HEK293 (cell line): Measurements from ENCODE around the gene TBX10.

Experiments used
- CTCF ChIA-PET: fragments of 350-600 bp; formaldehyde crosslinking; extraction: SDS; loops from one replicate; lab custom pipeline; 2021; ENCODE audit warnings: antibody characterized with exemption; lab: Yijun Ruan, JAX
- POLR2A ChIA-PET: fragments of 300-600 bp; formaldehyde crosslinking; extraction: SDS; loops from one replicate; lab custom pipeline; 2020; ENCODE audit warnings: antibody characterized with exemption, inconsistent platforms; lab: Yijun Ruan, JAX
- H3K27ac ChIP-seq: fragments of 200-500 bp; sonication (Bioruptor generic); 2 replicates; pipeline ENCODE4 v1.5.1; 2014; ENCODE audit warnings: low read depth, low read length, control low read depth, inconsistent platforms; ENCODE audit errors: extremely low read depth
- H3K36me3 ChIP-seq, 2 experiments: fragments of 200-500 bp in 1 of 2; sonication (Bioruptor generic) in 1 of 2; 1 replicate in 1 of 2; 2 replicates in 1 of 2; pipeline ENCODE4 v1.5.1; 2014 to 2017; ENCODE audit warnings: inconsistent platforms in 2 of 2, low read length in 2 of 2; ENCODE audit not compliant: control insufficient read depth in 2 of 2, insufficient read depth in 1 of 2
- H3K4me1 ChIP-seq: fragments of 200-500 bp; sonication (Bioruptor generic); 2 replicates; pipeline ENCODE4 v1.5.1; 2014; ENCODE audit warnings: mild to moderate bottlenecking, low read length, inconsistent platforms; ENCODE audit not compliant: control insufficient read depth, insufficient read depth
- H3K4me3 ChIP-seq: 2 replicates; pipeline ENCODE4 v1.5.1; 2011; ENCODE audit warnings: low read depth, mild to moderate bottlenecking, control low read depth, low read length, moderate library complexity
- H3K9me3 ChIP-seq: fragments of 200-500 bp; sonication (Bioruptor generic); 2 replicates; pipeline ENCODE4 v1.5.1; 2014; ENCODE audit warnings: low read depth, low read length, inconsistent platforms; ENCODE audit not compliant: control insufficient read depth, insufficient read depth
- BCL11B ChIP-seq: fragments of 450-650 bp; formaldehyde crosslinking; IDR thresholded peaks from 2 replicates; pipeline ENCODE4 v1.5.1; 2016; ENCODE audit warnings: low read depth, missing biosample characterization, missing genetic modification characterization
- GFI1B ChIP-seq: fragments of 450-650 bp; formaldehyde crosslinking; IDR thresholded peaks from 2 replicates; pipeline ENCODE4 v1.5.1; 2016; ENCODE audit warnings: missing biosample characterization, missing genetic modification characterization
- GLIS2 ChIP-seq: fragments of 450-650 bp; formaldehyde crosslinking; IDR thresholded peaks from 2 replicates; pipeline ENCODE4 v1.5.1; 2016; ENCODE audit warnings: missing biosample characterization, missing genetic modification characterization
- IKZF3 ChIP-seq: fragments of 450-650 bp; IDR thresholded peaks from 2 replicates; pipeline ENCODE4 v1.5.0; 2018; ENCODE audit warnings: missing biosample characterization, mild to moderate bottlenecking, missing genetic modification characterization, moderate library complexity
- MEIS1 ChIP-seq: sonication (generic); formaldehyde crosslinking; IDR thresholded peaks from 2 replicates; pipeline ENCODE4 v1.8.1; 2022; ENCODE audit warnings: missing genetic modification reagents, mild to moderate bottlenecking, borderline replicate concordance
- PBX3 ChIP-seq: sonication (generic); formaldehyde crosslinking; IDR thresholded peaks from 2 replicates; pipeline ENCODE4 v1.8.1; 2022; ENCODE audit warnings: mild to moderate bottlenecking, moderate library complexity, missing genetic modification reagents
- PRDM6 ChIP-seq: fragments of 450-650 bp; formaldehyde crosslinking; IDR thresholded peaks from 2 replicates; pipeline ENCODE4 v1.5.1; 2017; ENCODE audit warnings: missing biosample characterization, missing genetic modification characterization
- ZBTB26 ChIP-seq: fragments of 450-650 bp; formaldehyde crosslinking; optimal IDR thresholded peaks from 2 replicates; pipeline ENCODE3; 2016; ENCODE audit warnings: missing biosample characterization, mild to moderate bottlenecking, missing genetic modification characterization
- ZBTB44 ChIP-seq: fragments of 450-650 bp; IDR thresholded peaks from 2 replicates; pipeline ENCODE4 v1.5.1; 2018; ENCODE audit warnings: missing biosample characterization, mild to moderate bottlenecking, missing genetic modification characterization
- ZBTB6 ChIP-seq: fragments of 450-650 bp; formaldehyde crosslinking; IDR thresholded peaks from 2 replicates; pipeline ENCODE4 v1.5.1; 2017; ENCODE audit warnings: missing biosample characterization, missing genetic modification characterization
- ZBTB8A ChIP-seq: fragments of 450-650 bp; formaldehyde crosslinking; IDR thresholded peaks from 2 replicates; pipeline ENCODE4 v1.5.1; 2016; ENCODE audit warnings: missing biosample characterization, missing genetic modification characterization
- ZNF16 ChIP-seq: fragments of 450-650 bp; formaldehyde crosslinking; IDR thresholded peaks from 2 replicates; pipeline ENCODE4 v1.5.1; 2016; ENCODE audit warnings: low read depth, missing biosample characterization, missing genetic modification characterization
- ZNF24 ChIP-seq: fragments of 450-650 bp; formaldehyde crosslinking; IDR thresholded peaks from 2 replicates; pipeline ENCODE4 v1.5.1; 2016; ENCODE audit warnings: missing biosample characterization, missing genetic modification characterization
- ZNF362 ChIP-seq: fragments of 450-650 bp; formaldehyde crosslinking; IDR thresholded peaks from 2 replicates; pipeline ENCODE4 v1.5.1; 2016; ENCODE audit warnings: missing biosample characterization, missing genetic modification characterization
- ZNF391 ChIP-seq: fragments of 450-650 bp; formaldehyde crosslinking; IDR thresholded peaks from 2 replicates; pipeline ENCODE4 v1.5.1; 2016; ENCODE audit warnings: low read depth, missing biosample characterization, missing genetic modification characterization, borderline replicate concordance
- ZNF404 ChIP-seq: fragments of 450-650 bp; formaldehyde crosslinking; IDR thresholded peaks from 2 replicates; pipeline ENCODE4 v1.5.1; 2017; ENCODE audit warnings: missing biosample characterization, missing genetic modification characterization
- ZNF488 ChIP-seq: fragments of 450-650 bp; formaldehyde crosslinking; IDR thresholded peaks from 2 replicates; pipeline ENCODE4 v1.5.1; 2016; ENCODE audit warnings: missing biosample characterization, missing genetic modification characterization
- ZNF521 ChIP-seq: fragments of 450-650 bp; formaldehyde crosslinking; IDR thresholded peaks from 2 replicates; pipeline ENCODE4 v1.5.1; 2017; ENCODE audit warnings: missing biosample characterization, mild to moderate bottlenecking, missing genetic modification characterization
- ZNF529 ChIP-seq: fragments of 450-650 bp; formaldehyde crosslinking; IDR thresholded peaks from 2 replicates; pipeline ENCODE4 v1.5.1; 2017; ENCODE audit warnings: missing genetic modification characterization, missing biosample characterization; ENCODE audit not compliant: insufficient replicate concordance
- ZNF549 ChIP-seq: fragments of 450-650 bp; IDR thresholded peaks from 2 replicates; pipeline ENCODE4 v1.5.1; 2018; ENCODE audit warnings: missing biosample characterization, missing genetic modification characterization, mild to moderate bottlenecking, inconsistent platforms, moderate library complexity
- ZNF555 ChIP-seq: fragments of 450-650 bp; formaldehyde crosslinking; conservative IDR thresholded peaks from 2 replicates; pipeline ENCODE4 v1.5.1; 2017; ENCODE audit warnings: missing biosample characterization, mild to moderate bottlenecking, missing genetic modification characterization, inconsistent platforms
- ZNF610 ChIP-seq: fragments of 450-650 bp; formaldehyde crosslinking; IDR thresholded peaks from 2 replicates; pipeline ENCODE4 v1.5.1; 2016; ENCODE audit warnings: missing biosample characterization, missing genetic modification characterization, borderline replicate concordance
- ZNF629 ChIP-seq: fragments of 450-650 bp; formaldehyde crosslinking; IDR thresholded peaks from 2 replicates; pipeline ENCODE4 v1.5.1; 2017; ENCODE audit warnings: missing biosample characterization, missing genetic modification characterization
- ZNF660 ChIP-seq: fragments of 450-650 bp; IDR thresholded peaks from 2 replicates; pipeline ENCODE4 v1.5.1; 2018; ENCODE audit warnings: missing biosample characterization, mild to moderate bottlenecking, missing genetic modification characterization
- ZNF692 ChIP-seq: fragments of 450-650 bp; formaldehyde crosslinking; IDR thresholded peaks from 2 replicates; pipeline ENCODE4 v1.5.1; 2016; ENCODE audit warnings: missing biosample characterization, missing genetic modification characterization

Gene TBX10

GRCh38 chr11:67583247-67584204 lies 56.0 kb downstream of the TBX10 start, which contains the start of gene GSTP1:
Gene GSTP1 (plus strand): TSS chr11:67583812. CDS start chr11:67583844, 32 bp downstream.
- Histone ChIP-seq H3K9me3 (no peaks in the 10 kb centered on the region), H3K36me3 (peaks cover 0 to 36% of the 10 kb centered on the region in 2 experiments; a peak in 1 of 3 replicates), H3K27ac (peak within 1 kb of the TSS; percentile 66; the same call in 1 of the 2 replicates), H3K4me1 (no peaks in the 10 kb centered on the region), H3K4me3 (peak within 1 kb of the TSS; percentile 72)
- ChIA-PET CTCF (interaction anchor here (0.6 to 3.1 kb wide), 17 partner anchors 9 to 399 kb away, joined by 3 to 23 read pairs (median 4); partner anchors contain the start of gene PITPNM1), POLR2A (interaction anchor here (0.7 to 1.5 kb wide), 7 partner anchors 9 to 182 kb away, joined by 3 to 7 read pairs (median 4); partner anchors contain the start of genes PPP1CA and TMEM134)
- TF ChIP-seq MEIS1 (CRISPR knock-in tag) (no peak), ZNF404 (tag by site-specific recombination) (no peak), PBX3 (no peak), ZBTB6 (no peak), ZNF610 (tag by site-specific recombination) (peak; percentile 48; the same call in 1 of the 2 replicates), ZNF488 (tag by site-specific recombination) (no peak), ZBTB8A (peak; percentile 69), GFI1B (tag by site-specific recombination) (no peak), ZNF555 (tag by site-specific recombination) (no peak), ZNF16 (tag by site-specific recombination) (no peak), ZNF692 (tag by site-specific recombination) (no peak), GLIS2 (peak; percentile 18; the same call in 1 of the 2 replicates), ZNF629 (tag by site-specific recombination) (no peak), ZNF24 (tag by site-specific recombination) (no peak), ZBTB26 (peak; percentile 56), ZNF529 (no peak), ZNF391 (tag by site-specific recombination) (no peak), IKZF3 (tag by site-specific recombination) (peak; percentile 90), ZNF521 (tag by site-specific recombination) (no peak), PRDM6 (no peak), BCL11B (tag by site-specific recombination) (no peak), ZNF549 (tag by site-specific recombination) (no peak), ZNF362 (tag by site-specific recombination) (no peak), ZBTB44 (tag by site-specific recombination) (0 out of 2 replicates have a peak, but pooled peaks have one; percentile 18), ZNF660 (tag by site-specific recombination) (peak; percentile 41; the same call in 1 of the 2 replicates)
